GM21717 (cell line): ENCODE measurements around the gene FAM76A.
A peak's percentile ranks its signal among the peaks of the same experiment; 100 is the strongest.
"Not testable (repeated sequence)": the region's sequence is repeated elsewhere in the genome, so short reads cannot be mapped to it uniquely, and the experiment has no call there.

Source experiments
- ATAC-seq: cut with Tn5 transposase; IDR thresholded peaks from one replicate; pipeline ENCODE4 v1.9.1; 2021; ENCODE audit warnings: mild to moderate bottlenecking, moderate library complexity; ENCODE audit not compliant: unreplicated experiment

FAM76A gene

GRCh38 chr1:27725374-27726172 lies at the start of gene FAM76A:
TSS of gene FAM76A (plus strand) at chr1:27725961. CDS start at chr1:27726081, 120 bp downstream.
- ATAC-seq, result peak; percentile 92

GRCh38 chr1:27676410-27676809 lies 49.4 kb upstream of the FAM76A start:
- no peak for ATAC-seq

GRCh38 chr1:27678747-27679146 lies 47.0 kb upstream of the FAM76A start:
- no peak for ATAC-seq

DNA sequence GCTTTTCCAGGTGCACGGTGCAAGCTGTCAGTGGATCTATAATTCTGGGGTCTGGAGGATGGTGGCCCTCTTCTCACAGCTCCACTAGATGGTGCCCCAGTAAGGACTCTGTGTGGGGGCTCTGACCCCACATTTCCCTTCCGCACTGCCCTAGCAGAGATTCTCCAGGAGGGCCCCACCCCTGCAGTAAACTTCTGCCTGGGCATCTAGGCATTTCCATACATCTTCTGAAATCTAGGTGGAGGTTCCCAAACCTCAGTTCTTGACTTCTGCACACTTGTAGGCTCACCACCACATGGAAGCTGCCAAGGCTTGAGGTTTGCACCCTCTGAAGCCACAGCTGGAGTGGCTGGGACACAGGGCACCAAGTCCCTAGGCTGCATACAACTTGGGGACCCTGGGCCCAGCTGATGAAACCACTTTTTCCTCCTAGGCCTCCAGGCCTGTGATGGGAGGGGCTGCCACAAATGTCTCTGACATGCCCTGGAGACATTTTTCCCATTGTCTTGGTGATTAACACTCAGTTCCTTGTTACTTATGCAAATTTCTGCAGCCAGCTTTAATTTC lies 45.5 kb upstream of the FAM76A start:
- ATAC-seq, result not testable (repeated sequence)

GRCh38 chr1:27681580-27681979 lies 44.2 kb upstream of the FAM76A start:
- ATAC-seq, result not testable (repeated sequence)

DNA sequence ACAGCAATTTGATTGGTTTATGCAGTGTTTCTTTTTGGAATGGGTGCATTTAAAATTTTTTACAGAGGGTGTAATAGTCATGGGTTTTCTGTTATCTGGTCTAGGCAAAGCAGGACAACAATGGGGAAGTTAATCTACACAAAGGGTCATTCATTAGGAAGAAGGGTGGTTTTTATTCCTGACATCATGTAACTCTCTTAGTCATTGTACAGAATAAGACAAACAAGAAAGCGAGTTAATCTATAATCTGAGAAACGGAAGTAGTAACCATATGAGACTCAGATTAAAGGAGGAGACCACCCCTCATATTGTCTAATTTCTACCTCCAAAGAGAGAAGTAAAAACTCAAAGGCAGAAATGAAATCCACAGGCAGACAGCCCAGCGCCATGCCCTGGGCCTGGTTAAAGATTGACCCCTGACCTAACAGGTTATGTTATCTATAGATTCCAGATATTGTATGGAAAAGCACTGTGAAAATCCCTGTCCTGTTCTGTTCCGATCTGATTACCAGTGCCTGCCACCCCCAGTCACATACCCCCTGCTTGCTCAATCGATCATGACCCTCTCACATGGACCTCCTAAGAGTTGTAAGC lies 43.3 kb upstream of the FAM76A start:
- ATAC-seq, result no peak

GRCh38 chr1:27684176-27684575 lies 41.6 kb upstream of the FAM76A start:
- ATAC-seq, result no peak

DNA sequence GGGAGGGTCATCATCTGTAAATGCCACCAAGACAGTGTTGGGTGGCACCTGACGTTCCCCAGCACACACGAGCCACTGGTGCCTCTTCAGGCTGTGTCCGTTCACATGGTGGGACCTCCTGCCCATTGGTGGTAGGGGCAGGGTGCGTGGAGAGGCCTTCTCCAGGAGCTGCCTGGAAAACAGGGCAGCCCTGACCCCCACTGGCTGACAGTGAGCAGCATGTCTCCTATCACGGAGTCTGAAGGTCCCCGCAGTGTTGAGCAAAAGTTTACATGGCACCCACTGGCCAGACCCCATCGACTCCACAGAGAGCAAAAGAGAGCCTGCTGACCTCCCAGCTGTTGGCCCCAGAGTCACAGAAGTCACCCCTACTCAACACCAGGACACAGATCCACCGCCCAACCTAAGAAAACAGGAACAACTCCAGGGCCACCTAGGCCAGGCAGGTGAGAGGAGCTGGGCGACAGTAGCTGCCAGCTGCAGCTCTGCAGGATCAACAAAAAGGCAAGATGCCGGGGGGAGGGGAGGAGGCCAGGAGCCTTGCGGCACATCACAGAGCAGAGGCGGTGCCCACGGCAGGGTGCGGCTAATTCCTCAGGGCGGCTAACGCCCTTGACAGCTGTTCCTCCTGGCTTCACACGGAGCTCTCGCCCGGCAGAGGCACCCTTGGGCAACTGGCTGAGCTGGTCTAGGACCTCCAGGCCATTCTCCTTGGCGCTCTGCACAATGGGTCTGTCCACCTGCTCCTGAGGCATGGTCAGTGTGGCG lies 39.4 kb upstream of the FAM76A start:
- no peak for ATAC-seq

GRCh38 chr1:27687906-27688305 lies 37.9 kb upstream of the FAM76A start:
- no peak for ATAC-seq

DNA sequence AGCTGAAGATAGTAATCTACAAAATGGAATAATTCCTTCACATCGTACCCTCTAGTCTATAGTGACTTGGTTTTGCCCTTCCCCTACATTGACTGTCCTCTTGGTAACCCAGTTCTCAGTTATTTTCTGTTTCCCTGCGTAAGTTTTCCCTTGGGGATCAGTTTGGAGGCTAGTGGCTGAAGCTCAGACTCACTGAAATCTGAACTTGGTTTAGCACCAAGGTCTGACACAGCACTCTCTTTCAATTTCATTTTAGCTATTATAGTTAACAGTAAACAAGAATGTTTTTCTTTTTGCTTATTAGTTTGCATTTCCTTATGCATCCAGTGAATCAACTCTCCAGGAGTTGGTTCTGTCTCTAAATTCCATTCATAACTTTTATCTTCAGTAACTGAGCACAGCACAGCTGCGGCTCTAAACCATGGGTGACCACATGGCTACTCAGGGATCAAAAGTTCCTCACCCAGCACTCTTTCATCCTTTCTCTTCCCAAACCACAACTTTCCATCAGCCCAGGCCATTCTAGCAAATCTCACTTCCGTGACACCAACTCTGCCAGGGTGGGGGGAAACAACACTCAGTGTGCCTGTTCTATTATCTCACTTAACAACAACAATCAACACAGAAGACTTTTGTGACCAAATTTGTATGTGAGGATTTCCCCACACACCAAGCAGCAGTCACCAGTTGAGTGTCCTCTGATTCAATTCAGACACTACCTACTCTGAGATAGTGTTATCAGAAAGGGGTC lies 36.2 kb upstream of the FAM76A start:
- peak; percentile 61 for ATAC-seq

GRCh38 chr1:27690183-27690582 lies 35.6 kb upstream of the FAM76A start:
- ATAC-seq, result no peak

DNA sequence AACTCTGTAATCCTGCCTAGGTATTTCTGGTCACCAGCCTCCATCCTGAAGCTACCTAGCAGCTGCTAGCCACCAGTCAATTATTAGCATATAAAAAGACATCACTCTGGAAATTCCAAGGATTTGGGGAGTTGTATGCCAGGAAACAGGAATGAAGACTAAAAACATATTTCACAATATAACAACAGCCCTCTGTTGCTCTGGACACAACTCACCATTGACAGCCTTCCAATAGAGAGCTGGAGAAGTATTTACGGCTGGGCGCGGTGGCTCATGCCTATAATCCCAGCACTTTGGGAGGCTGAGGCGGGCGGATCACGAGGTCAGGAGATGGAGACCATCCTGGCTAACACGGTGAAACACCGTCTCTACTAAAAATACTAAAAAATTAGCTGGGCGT lies 28.9 kb upstream of the FAM76A start:
- not testable (repeated sequence) for ATAC-seq

- ATAC-seq, result no peak
Observed at GRCh38 chr1:27704958-27705357, 20.8 kb upstream of the FAM76A start.

DNA sequence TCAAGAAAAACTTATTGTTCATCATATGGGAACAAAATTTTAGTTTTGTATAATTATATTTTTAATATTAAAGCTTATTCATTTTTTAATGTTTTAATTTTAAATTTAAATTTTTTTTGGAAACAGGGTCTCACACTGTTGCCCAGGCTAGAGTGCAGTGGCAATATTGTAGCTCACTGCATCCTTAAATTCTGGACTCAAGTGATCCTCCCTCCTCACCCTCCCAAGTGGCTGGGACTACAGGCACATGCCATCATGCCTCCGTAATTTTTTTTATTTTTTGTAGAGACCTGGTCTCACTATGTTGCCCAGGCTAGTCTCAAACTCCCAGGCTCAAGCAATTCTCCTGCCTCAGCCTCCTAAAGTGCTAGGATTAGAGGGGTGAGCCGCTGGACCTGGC lies 20.2 kb upstream of the FAM76A start:
- no peak for ATAC-seq

GRCh38 chr1:27710574-27710973 lies 15.2 kb upstream of the FAM76A start:
- ATAC-seq, result no peak

DNA sequence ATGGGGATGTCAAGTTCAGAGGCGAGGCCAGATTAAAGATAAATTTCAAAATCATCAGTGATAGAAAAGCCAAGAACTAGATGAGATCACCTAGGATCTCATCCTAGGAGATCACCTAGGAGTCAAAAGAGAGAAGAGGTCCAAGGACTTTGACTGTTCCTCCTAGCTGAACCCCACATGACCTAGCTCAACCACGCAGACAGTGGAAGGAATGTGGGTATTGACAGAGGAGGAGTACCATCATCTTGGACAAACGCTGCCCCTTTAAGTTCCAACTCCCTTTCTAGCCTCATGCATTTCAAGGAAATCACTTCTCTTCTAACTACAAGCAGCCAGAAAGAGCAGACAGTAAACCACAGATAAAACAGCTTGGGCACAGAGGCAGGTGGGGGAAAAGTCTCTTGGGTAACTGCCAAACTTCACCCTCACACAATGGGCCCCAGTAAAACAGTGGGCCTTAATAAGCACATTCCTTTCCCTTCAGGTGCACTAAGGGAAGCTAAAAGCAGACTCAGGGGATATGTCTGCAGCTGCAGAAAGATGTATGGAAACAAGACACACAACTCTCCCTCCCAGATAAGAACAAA lies 12.5 kb upstream of the FAM76A start:
- ATAC-seq, result no peak

DNA sequence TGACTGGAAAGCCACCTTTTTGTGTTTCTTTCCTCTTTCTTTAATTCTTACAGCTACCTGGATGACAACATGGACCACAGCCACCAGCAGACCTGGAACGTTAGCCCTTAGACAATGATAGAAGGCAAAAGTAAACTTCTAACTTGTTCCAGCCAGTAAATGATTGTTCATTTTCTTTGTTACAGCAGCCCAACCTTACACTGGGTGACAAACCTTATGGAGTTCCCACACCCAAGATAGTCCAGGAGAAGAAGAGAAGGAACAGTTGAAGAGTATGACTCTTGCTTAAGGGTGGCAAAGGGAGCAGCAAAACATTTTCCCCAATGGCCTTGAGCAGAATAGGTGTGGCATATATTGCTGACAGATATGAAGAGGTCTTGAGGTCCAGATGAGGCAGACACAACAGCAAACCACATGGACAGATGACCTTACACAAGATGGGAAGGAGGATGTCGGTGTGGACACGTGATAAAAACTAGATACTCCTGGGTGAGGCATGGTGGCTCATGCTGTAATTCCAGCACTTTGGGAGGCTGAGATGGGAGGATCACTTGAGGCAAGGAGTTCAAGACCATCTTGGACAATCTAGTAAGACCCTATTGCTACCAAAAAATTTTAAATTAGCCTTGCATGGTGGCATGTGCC lies 11.8 kb upstream of the FAM76A start:
- no peak for ATAC-seq

DNA sequence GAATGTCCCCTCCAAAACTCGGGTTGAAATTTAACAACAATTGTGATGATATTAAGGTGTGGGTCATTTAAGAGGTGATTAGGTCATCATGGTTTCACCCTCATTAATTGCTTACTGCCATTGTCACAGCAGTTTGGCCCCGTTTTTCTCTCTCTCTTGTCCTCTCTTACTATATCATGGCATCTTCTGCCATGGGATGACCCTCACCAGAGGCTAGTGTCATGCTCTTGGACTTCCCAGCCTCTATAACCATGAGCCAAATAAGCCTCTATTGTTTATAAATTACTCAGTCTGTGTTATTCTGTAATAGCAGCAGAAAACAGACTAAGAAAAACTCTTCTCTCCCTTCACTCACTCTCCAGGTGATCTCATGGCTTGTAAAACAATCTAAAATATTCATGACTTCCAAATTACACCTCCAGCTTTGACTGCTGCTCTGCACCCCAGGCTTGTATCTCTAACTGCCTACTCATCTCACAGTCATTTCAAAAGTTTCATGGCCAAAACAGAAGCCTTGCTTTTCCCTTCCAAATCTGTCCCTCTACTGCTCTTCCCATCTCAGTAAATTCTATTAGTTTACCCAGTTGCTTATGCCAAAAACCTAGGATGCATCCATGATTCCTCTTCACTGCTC lies 9.4 kb upstream of the FAM76A start:
- no peak for ATAC-seq
